Urothelium cell line (cell line): Measurements from ENCODE around the gene AKAP6.
A peak's percentile ranks its signal among the peaks of the same experiment; 100 is the strongest.

Experiments
- DNase-seq: peaks from one replicate; pipeline ENCODE4 v3.0.0; 2011; ENCODE audit warnings: low spot score, mixed read lengths
- FAIRE-seq: peaks from 2 replicates; lab custom pipeline; 2011; peaks lifted over from hg19 to GRCh38; lab: Jason Lieb, UNC

AKAP6 gene

DNA sequence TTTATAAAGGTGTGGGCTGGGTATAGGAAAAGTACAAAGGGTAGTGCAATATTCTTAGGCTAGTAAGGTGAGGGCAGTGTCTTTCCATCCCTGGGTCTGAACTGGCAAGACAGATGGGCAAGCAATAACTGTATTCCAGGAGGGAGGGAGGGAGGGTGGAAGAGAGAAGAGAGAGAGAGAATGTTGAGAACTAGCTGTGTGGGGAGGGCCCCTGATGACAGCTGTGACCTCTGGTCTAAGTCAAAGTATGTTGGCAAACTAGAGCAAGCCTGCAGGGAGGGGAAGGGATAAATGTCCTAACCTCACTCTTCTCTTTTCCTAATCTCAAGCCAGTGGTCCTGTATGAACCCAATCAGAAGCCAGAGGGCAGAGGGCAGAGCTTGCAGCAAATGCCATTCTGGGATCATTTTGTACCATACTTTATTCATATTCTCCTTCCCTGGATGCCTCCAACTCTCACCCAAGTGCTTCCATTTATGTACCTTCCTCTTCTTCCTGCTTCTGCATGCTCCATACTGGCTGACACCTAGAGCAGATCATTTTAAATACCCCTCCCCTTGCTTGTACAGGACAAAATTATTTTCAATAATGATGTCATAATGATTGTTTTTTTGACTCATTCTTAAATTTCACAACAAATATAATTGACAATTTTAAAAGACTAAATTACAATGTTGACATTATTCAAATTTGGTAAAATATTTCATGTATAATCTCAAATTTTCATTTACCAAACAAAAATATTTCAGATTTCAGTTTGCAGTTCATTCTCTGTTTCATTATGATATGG lies 75.9 kb downstream of the AKAP6 start:
- DNase-seq (no peak), FAIRE-seq (no peak)

DNA sequence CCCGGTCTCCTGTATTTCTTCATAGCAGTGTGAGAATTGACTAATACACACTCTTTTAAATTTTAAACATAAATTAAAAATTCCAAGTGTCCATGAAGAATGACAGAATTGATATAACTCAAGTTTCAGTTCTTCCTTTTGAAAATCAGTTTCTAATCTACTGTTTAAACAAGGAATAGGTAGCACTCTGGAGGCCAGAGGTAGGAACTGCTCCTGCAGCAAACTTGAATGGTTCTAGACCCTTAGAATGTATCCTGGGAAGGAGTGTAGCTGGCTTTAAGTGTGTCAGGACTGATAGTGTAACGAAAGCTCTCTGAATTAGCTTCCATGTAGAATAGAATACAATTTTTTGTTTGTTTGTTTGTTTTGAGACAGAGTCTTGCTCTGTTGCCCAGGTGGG lies 76.8 kb downstream of the AKAP6 start:
- DNase-seq (no peak), FAIRE-seq (no peak)

DNA sequence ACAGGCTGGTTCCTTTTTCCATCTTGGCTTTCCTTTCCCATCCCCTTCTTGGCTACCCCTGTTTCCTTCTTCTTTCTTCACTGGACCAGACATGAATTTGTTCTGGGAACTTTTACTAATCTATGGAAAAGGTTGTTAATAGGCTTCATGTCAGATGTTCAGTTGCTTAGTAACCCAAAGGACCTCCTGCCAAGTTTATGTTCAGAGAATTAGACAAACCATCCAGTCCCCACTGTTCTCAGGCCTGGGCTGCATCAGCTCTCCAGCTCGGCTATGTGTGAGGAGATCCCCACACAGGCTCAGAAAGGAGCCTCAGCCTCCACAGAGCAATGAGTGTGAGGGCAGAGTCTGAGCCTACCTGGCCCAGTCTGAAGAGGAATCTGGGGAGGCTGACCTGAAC lies 78.0 kb downstream of the AKAP6 start:
- DNase-seq = no peak
- FAIRE-seq = no peak

DNA sequence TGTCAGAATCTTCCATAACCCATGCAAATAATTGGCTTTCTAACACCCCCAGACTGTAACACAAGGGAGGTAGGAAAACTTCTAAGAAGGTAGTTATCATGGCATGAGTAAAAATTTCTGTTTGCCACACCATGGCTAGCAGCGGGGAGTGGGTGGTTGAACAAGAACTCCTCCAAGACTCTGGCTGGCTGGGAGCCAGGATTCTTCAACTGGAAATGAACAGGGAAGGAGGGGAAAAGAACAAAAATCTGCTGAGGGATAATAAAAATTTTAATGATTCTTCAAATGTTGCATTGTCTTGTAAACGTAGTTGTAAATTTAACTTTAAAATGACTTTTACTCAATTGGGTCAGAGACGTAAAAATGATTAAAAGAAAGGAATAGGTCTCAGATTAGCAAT lies 78.9 kb downstream of the AKAP6 start:
- FAIRE-seq = no peak
- no peak for DNase-seq

DNA sequence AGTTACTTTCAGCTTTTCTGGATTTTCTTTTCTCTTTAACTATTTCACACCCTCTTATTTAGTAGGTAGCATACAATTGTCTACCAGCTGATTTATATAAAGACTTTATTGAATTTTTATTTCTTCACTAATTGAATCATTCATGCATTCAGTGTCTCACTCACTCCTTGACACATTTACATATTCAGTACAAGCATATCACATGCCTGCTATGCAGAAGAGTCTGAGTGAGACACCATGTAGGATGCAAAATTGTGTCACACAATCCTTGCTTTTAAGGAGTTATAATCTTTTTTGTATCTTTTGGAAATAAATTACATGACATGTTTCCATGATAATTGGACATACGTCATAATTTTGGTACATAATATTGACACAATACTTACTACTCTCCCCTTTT lies 83.0 kb downstream of the AKAP6 start:
- DNase-seq (no peak), FAIRE-seq (no peak)

DNA sequence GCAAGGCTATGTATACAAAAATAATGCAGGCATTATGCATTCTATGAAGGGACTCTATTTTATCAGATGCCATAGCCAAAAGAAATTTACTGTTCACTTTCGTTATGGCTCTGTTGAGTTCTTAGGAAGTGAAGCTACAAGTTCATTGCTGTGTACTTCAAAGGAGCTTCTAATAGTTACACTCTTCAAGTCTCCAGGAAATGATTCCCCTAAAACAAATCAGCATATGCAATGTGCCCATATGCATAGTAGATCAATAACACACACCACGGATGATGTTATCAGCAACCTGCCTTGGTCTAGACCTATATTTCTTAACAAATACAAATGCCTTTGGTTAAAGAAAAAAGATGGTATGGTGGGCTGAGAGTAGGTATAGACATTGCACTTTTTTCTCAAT lies 83.4 kb downstream of the AKAP6 start:
- FAIRE-seq = no peak

DNA sequence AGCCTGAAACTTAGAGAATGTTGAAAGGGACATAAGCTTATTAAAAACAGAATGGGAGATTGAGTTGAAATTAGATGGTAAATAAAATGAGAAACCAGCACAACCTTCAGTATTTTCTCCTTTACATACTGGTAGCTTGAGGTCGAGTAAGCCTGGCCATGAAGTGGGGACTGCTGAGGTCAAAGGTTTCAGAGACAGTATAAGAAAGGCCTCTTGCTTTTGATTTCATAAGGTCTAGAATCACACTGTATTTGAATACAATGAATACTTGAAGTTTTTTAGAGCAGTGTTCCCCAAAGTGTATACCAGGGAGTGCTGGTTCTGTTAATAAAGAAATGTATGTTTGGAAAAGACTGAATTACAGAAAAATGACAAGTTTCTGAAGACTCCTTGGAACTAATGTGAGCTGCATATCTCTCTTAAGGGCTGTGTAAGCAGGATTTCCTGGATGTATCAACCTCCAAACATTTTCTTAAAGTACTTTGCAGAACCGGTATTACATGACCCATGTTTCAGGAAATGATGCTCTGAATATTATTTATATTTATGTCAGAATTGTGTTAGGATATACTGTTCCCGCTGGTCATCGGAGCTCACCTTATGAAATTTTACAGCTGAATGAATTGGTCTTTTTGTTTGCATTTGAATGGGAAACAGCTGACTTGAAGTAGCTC lies 85.0 kb downstream of the AKAP6 start:
- FAIRE-seq (no peak), DNase-seq (no peak)

More for the DNA sequence above, 83.4 kb downstream of the AKAP6 start:
- no peak for DNase-seq

DNA sequence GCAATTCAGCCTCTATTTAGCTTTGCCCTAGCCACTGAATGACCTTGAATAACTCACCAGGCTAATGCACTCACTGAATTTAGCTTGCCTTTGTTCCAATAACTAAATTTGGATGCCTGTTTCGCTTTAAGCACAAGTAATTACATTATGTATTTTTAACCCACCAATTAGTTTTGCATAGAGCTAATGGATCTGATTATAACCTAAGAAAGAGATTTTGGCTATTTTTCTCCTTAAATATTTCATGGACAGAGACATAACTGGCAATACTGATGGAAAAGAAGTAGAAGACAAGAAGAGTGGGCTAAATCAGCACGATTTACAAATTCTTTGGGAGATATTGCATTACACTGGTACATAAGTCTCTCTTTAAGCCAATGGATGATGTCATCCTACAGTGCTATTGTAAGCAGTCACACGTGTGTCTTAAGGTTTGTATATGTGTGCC lies 85.7 kb downstream of the AKAP6 start:
- DNase-seq = no peak
- FAIRE-seq = no peak

DNA sequence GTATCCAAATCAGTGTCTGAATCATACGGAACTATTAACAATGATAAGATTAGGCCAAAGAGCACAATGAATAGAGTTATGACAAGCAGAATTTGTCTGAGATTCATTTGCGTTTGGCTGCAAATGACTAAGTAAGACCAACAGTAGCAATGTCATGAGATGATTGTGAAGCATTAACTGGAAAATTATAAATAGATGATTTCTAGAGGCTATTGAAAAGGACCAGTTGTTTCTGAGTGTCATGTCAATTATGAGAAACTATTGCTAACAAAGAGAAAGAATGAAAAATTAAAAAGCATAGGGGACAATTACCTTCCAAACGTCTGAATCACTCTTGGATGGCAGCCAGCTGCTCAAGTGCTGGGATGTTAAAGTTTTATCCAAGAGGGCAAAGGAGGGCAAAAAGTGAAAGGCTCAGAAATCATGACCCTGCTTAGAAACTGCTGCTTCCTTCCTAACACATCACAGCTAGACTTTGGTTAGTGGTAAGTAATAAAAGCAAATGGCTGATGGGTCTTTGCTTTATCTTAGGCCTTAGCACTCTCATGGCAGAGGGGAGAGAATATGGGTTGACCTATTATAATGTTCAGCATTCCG lies 89.0 kb downstream of the AKAP6 start:
- FAIRE-seq (no peak), DNase-seq (peak; percentile 55)

DNA sequence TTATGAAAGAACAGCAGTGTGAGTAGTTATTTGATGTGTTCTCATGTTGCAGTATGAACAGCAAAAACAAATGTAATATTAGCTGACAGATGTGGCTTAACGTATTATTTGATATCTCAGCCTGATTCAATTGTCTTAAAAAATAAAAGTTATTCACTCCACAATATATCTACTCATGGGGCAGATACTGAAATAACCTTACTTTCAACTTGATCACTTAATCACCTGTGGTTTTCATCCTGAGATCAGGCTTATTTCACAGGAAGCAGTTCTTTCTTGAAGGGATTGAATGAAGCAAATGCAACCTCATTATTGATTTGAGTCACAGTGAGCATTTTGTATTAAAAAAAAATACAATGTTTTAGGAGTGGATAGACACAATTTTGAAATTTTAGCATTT lies 90.3 kb downstream of the AKAP6 start:
- FAIRE-seq (no peak), DNase-seq (no peak)

DNA sequence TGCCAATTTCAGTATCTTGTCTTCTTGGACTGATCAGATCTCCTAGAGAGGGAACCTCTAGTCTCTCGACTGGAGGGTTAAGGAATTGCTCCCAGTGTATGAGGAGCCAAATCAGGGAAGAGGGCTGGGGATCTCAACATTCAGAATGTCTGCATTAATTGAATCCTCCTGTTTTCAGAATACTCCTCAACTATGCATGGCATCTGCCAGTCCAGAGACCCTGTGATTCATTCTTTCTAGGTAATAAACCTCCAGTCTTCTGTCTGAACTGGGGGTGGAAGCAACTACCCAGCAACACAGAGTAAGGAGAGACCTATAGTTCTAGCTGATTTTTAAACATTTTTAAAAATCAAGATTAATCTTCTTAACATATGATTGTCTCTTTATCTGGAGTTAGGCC lies 92.7 kb downstream of the AKAP6 start:
- FAIRE-seq (no peak), DNase-seq (no peak)

DNA sequence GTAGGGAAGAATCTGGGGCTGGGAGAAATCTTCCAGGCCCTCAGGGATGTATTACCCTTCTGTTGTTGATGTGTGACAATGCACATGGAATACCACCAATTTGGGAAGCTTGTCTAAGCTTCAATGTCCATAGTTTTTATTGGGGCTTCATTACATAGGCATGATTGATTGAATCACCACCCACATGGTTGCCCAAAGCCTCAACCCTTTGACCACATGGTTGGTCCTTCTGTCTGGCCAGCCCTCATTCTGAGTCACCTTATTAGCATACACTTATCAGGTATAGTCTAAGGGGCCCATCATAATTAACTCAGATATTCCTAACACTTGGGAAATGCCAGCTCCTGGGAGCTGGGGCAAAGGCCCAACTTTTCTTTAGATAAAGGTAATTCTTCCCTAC lies 93.3 kb downstream of the AKAP6 start:
- no peak for FAIRE-seq
- DNase-seq = no peak

DNA sequence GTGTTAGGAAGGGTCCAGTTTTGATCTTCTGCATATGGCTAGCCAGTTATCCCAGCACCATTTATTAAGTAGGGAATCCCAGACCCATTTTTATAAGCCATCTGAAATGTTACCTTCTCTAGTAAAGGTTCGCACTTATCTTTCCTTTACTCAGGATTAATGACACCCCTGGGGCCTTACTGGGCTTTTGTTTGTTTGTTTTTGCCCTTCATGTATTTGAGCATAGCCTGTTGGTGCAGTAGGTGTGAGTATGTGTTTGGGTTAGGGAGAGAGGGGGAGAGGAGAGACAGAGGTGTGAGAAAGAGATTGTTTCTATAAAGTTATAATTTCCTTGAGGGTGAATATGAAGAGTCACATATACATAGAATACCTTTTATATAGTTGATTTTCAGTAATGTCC lies 96.9 kb downstream of the AKAP6 start:
- FAIRE-seq = no peak
- DNase-seq = no peak

DNA sequence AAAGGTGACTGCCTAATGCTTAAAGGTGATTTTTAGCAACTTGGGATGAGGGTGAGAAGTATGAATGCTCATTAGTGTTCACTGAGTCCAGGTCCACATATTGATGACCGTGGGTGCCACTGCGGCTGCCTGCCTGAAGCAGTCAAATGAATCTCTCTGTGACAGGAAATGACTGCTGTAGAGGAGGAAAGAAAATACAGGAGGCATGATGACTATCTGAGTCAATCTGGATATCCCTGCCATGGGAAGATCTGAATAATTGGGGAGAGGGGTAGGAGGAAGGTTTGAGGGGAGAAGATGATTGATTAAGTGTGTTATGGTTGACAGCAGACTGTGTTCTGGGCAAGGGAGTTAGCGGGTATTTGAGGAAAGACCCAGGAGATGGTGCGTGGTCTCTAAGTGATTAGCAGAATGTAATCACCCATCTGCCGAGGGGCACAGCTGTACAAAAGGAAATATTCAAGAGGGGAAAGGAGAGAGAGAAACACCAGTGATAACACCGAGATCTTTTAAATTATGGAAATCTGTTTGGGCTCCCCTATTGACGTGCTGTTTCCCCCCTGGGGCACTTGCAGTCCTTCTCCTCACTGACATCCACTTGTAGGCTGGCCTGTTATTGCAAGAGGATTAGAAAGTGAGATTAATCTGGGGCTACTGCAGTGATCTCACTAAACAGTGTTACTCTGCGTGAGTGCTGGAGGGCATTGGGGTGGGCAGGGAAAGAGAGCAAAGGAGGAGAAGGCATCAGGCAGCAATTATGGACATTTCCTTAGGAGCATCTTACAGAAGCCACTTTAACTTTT lies 97.7 kb downstream of the AKAP6 start:
- no peak for FAIRE-seq
- no peak for DNase-seq

DNA sequence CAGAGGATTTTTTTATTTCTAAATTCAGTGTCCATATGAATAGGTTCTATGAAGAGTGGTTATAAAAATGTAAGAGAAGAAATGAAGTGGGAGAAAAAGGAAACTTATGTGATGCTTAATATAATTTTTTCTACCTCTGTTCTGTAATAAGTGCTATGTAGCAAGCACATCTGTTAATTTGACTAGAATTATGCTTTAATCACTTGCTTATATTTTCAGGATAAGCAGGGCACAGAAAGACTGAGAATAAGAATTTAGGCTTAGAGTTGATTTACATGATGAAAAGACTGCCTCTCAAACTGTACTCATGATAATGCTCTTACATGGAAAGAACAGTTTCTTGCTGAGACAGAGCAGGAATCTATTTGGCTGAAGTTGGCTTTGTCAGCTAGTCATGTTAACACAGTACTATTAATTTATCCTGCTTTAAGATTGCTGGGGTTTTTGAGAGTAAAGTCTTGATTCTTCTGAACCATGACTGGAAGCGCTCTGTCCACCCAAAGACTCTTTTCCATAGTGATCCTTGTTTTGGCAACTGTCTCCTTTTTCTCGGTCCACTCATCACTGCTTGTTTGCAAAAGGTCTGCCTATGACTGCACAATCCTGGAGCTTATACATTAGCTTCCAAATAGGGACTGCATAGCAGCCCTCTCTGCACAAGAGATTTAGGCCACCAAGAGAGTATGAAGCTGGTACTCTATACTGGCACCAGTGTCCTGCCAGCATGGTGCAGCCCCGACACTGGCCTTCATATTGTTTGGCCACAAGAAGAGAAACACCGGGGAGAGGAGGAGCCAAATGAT lies 98.8 kb downstream of the AKAP6 start:
- DNase-seq = no peak
- no peak for FAIRE-seq

DNA sequence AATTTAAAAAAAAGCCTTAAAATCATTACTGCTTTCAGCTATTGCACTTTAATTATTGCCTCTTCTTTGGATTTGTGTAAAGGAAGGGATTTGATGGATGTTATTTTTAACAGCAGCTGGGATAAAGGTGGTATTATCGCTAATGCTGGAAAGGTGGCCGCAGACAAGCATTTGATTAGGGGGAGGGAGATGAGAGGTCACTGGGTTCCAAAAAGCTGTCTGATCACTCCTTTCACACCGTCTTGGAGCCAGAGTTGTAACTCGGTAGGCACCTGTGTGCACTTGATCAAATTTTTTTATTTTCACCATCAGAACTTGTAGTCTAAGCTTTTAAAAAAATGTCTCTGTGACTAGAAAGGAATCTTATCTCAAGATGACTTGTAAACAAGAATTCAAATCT lies 99.8 kb downstream of the AKAP6 start:
- DNase-seq = no peak
- FAIRE-seq = no peak

DNA sequence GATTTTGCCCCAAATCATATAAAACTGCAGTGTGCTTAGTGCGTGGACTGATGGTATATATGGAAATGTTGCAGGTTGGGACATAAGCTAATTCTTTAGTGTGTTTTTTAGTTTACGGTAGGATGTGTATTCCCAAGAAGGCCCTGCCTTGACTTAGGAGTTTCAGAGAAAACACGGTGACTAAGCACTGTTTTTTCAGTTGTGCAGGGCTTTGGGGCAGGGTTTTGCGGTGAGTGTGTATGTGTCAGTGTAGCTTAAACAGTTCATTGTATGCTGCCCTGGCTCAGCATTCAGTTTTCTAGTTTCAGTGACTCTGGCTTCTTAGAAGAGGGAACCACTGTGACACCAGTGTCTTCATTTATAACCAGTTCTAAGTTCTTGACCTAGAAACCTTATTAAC lies 101.2 kb downstream of the AKAP6 start:
- FAIRE-seq = no peak

DNA sequence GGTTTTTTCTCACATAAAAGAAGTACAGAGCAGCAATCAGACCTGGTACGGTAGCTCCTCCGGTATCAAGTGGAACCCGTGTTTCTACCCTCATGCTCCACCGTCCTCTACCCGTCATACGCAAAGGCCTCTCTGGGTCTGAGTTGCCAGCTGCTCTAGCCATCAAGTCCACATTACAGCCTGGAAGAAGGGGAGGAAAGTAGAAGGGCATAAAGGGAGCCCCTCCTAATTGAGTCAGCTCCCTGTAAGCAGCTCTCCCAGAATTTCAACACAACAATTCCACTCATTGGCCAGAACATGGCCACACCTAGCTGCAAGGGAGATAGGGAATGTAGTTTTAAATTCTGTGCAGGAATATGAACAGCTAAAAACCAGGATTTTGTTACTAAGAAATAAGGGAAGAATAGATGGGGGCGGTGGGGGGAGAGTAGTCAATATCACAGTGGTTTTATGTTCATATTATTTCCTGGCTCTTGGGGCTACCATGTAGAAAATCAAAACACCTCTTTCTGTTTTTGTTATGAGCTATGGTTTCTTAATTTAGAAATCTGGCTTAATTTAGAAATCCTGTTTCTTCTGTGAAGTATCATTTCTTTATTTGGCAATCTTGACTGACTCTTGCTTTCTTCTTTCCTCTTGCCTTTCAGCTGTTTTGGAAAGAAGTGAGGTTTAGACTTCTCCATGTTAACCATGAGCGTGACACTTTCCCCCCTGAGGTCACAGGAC lies 103.9 kb downstream of the AKAP6 start:
- DNase-seq = no peak
- no peak for FAIRE-seq

More for the DNA sequence above, 101.2 kb downstream of the AKAP6 start:
- DNase-seq = no peak

DNA sequence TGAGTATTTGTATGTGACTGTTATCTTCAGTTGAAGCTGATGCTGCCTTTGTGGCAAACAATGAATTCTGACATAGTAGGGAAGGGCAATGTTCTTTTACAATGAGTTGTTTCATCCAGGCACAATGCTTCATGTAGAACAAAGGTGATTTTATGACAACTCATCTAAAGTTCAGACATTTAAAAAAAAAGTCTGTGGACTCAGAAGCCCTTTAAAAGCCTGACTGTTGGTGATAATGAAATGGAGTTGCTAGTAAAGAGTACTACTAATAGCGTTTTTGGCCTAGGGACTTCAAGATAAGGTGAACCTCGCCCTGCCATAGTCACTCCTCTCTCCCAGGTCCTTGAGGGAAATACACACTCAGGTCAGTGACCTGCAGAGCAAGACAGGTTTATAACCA lies 105.1 kb downstream of the AKAP6 start:
- FAIRE-seq = no peak

DNA sequence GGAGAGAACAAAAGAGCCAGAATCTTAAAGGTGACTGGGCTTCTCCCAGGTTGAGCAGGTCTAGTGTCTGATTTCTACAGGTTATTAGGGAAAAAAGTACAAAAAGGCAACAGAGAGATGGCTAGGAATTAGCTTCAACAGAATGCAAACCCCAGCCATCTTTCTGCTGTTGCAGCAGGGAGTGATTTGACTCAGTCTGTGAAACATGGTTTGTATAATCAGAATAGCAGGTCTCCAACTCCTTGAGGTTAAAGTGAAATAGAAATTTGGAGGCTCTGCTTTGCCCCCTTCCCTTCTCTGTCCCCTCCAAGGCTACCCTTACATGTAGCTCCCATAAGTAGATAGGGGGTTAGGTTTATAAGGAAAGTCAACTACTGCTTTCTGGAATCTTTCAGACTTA lies 105.8 kb downstream of the AKAP6 start:
- FAIRE-seq (no peak), DNase-seq (no peak)

More for the DNA sequence above, 105.1 kb downstream of the AKAP6 start:
- DNase-seq = no peak
